NCI-H128 (cell line): ENCODE results near the gene OCA2.
"Not testable (repeated sequence)": the region's sequence is repeated elsewhere in the genome, so short reads cannot be mapped to it uniquely, and the experiment has no call there.

Experiments
- DNase-seq: peaks from one replicate; lab custom pipeline; 2025; ENCODE audit not compliant: unreplicated experiment; lab: John Stamatoyannopoulos, UW

OCA2 gene

GRCh38 chr15:27743638-27744037, 355.5 kb downstream of the OCA2 start:
- no peak for DNase-seq

DNA sequence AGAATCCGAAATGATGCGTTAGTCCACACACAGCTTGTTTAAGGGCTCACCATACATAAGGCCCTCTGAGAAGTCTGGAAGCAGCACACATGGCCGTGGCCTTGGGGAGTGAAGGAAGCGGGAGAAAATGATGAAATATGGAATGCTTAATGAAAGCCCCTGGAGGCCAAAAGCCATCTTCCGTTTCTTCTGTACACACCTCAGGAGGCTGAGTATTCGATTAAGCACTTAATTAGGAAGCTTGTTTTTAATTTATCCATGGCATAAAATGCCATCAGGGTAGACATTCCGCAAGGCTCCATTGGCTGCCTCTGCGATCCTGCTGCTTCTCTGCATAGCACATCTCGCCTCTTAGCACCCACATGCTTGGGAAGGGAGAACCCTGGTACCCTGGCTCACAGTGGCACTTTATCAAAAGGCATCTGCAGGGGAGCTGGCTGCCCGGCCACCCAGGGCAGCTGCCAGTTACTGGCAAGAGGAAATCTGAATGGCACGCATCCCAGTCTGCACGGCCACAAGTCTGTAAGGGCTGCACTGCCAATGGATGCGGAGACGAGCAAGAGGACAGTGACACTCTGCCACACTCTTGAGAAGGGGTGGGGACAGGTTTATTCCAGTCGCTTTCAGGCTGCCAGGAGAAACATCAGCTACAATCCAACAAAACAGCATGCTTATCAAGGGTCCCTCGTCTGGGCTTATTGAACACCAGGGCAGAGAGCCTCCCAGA, 356.2 kb downstream of the OCA2 start:
- DNase-seq = no peak

GRCh38 chr15:27741226-27741860, 357.8 kb downstream of the OCA2 start:
- DNase-seq = no peak

DNA sequence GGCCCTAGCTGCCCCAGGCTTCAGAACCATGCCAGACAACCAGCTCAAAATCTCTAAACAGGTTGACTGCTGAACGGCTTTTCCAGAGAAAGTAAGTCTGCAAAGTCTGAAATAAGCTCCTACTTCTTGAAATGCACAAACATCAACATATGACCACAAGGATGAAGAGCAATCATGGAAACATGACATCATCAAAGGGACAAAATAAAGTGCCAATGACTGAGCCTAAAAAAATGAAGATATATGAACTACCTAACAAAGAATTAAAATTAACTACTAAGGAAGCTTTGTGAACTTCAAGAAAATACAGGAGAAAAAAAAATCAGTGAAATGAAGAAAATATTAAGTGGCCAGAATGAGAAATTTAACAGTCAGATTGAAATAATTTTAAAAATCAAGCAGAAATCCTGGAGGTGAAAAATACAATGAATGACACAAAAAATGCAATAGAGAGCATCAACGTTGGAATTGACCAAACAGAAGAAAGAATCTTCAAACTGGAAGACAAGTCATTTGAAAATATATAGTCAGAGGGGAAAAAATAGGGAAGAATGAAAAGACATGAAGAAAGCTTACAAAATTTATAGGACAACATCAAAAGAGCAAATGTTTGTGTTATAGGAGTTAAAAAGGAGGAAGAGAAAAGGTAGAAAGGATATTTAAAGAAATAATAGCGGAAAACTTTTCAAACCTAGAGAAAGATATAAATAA, 364.2 kb downstream of the OCA2 start:
- no peak for DNase-seq

DNA sequence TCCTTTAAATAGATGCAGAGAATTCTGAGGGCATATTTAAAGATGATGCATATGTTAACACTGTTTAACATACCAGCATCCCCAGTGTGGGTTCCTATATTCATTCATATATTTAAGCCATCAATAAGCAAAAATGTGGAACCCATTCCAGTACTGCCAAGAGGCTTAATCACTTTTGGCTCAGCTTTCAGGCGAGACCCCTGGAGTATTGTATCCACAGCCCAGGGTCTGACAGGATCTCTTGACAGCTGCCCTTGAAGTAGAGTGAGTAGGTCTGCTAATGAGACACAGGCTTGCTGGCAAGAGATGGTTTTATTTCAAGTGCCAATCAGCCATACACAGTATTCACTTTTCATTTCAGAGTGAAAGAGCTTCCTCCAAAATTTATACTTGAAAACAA, 367.3 kb downstream of the OCA2 start:
- DNase-seq = no peak

DNA sequence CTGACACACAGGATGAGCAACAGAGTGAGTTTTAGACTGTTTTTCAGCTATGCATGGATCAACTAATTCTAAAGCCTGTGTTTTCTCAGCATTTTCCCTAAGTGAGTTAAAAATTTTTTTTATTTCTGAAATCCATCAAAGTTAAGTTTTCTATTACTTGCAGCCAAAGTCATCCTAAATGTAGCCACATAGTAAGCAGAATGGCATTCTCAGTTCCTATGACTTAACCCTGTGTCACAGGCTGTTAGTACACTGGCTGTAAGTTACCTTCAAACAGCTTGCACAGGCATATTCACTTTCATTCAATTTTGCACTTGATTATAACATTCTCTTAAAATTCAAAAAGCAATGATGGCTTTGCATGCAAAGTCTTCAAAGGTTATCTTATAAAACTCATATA, 368.2 kb downstream of the OCA2 start:
- DNase-seq = no peak

DNA sequence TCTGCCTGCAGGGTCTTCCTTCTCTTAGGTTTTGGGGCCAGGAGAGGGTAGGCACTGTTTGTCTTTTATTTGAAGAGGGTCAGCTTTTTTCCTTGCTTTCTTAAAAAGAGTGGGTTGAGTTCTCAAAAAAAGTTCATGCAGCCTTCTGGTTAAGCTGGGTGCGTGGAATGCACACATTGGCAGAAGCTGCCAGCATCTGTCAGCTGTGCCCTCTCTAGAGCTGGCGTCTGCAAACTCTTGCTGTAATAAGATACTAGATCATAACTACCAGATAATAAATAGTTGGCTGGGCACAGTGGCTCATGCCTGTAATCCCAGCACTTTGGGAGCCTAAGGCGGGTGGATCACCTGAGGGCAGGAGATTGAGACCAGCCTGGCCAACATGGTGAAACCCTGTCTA, 373.4 kb downstream of the OCA2 start:
- no peak for DNase-seq

- peak; percentile 14 for DNase-seq
Measured at GRCh38 chr15:27723821-27724220, 375.3 kb downstream of the OCA2 start.

DNA sequence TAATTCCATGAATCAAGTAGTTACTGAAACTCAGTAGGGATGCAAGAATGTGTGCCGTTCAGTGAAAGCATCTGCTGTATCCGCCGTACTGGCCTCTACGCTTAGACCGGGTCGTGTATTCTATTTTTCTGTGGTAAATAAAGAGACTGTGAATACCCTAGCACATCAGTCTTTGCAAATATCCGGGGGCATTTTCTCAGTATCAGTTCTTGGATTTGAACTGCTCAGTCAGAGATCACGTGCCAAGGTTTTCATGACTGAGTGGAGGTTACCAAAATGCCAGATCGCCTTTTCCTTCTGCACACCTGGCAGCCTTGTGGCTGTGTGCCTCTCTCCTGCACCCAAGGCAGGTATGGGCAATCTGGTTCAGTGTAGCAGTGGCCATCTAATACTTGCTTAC, 377.0 kb downstream of the OCA2 start:
- DNase-seq = no peak

DNA sequence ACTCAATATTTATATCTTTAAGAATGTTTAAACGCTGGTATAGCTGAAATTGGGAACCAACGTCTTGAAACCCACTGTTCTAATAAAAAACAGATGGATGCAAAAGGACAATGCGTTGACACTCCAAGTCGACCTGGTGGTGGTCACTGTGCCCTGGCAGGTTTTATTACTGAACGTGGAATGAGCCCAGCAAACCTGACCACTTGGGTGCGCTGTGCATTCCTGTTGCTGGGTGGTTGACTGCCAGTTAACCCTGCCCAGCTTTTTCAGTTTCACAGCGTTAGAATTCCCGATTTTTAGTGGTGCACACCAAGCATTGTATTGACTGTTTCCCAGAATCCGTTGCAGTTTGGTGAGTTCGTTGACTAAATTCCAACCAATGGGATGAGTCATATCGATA, 384.4 kb downstream of the OCA2 start:
- DNase-seq = no peak

DNA sequence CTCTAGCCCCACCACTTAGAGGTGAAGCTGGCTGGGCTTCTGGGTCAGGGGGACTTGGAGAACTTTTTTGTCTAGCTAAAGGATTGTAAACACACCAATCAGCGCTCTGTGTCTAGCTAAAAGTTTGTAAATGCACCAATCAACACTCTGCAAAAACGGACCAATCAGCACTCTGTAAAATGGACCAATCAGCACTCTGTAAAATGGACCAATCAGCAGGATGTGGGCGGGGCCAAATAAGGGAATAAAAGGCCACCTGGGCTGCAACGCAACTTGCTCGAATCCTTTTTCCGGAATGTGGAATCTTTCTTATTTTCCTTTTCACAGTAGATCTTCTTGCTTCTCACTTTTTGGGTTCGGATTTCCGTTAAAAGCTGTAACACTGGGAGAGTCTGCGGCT, 385.3 kb downstream of the OCA2 start:
- DNase-seq = not testable (repeated sequence)

- DNase-seq = no peak
Measured at GRCh38 chr15:27707257-27707656, 391.9 kb downstream of the OCA2 start.

DNA sequence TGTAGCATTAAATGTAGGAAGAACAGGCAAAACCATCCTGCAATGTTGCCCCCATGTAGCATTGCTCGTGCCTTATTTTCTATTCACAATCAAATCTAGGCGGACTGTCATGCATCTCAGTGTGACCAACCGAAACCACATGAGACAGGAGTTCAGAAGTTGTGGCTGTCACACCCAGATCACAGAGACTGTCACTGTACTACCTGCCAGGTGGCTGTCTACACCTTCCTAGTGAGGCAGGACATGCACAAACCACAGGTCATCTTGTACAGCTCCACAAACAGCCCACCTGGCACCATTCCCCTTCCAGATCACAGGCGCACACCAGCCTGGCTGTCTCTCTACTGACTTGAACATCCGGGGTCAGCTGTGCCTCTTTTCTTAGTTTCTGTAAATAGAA, 392.8 kb downstream of the OCA2 start:
- DNase-seq = no peak

DNA sequence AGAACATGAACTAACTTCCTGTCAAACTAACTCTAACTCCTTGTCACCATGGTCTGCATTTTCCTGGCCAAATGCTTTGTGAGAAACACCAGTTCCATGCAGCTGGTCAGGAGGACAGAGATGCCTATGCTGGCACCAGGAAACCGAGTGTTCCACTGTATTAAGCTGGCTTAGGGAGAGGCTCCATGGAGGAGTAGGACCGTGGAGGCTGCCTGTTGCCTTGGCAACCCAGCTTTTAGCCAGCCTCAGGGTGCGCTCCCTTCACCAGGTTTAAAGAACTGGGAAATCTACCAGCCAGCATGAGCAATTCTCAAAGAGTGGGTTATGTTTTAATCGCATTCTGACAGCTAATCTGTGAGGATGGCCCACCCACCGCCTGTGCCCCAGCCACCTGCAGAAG, 394.1 kb downstream of the OCA2 start:
- DNase-seq = no peak
